ENCODE data around the gene FAM8A1.

DNA sequence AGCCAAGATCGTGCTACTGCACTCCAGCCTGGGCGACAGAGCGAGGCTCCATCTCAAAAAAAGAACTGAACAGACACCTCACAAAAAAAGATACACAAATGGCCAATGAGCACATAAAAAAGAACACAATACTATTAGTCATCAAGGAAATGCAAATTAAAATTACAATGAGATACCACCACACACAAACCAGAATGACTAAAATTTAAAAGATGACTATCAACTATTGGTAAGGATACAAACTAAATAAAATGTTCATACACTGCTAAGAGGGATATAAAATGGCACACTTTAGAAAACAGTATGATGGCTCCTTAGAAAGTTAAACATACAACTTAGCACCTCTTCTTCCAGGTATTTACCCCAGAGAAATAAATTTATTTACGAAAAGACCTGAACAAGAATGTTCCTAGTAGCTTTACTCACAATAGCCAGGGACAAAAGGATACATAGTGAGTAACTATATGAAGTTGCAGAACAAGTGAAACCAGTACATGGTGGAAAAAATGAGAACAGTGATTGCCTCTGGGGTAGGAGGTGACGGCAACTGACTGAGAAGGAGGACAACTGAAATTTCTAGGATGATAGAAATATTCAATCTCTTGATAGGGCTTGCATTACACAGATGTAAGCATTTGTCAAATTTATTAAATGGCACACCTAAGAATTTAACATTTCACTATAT, 53.2 kb downstream of the FAM8A1 start:
- no peak for TF ChIP-seq POLR2AphosphoS5 (IDR thresholded peaks at IDR 0.05; ENCODE audit: low read depth)
- TF ChIP-seq, protein P1, sequence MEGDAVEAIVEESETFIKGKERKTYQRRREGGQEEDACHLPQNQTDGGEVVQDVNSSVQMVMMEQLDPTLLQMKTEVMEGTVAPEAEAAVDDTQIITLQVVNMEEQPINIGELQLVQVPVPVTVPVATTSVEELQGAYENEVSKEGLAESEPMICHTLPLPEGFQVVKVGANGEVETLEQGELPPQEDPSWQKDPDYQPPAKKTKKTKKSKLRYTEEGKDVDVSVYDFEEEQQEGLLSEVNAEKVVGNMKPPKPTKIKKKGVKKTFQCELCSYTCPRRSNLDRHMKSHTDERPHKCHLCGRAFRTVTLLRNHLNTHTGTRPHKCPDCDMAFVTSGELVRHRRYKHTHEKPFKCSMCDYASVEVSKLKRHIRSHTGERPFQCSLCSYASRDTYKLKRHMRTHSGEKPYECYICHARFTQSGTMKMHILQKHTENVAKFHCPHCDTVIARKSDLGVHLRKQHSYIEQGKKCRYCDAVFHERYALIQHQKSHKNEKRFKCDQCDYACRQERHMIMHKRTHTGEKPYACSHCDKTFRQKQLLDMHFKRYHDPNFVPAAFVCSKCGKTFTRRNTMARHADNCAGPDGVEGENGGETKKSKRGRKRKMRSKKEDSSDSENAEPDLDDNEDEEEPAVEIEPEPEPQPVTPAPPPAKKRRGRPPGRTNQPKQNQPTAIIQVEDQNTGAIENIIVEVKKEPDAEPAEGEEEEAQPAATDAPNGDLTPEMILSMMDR (IDR thresholded peaks at IDR 0.05; ENCODE audit: insufficient read depth, low read length), result no peak
